GM13976 (cell line): ENCODE results near the gene UBE2V1.

Source experiments
- DNase-seq: peaks from one replicate; pipeline ENCODE4 v3.0.0; 2012; ENCODE audit warnings: low spot score
- in situ Hi-C: fragments of 300-500 bp; cut with MboI; formaldehyde crosslinking; loops from one replicate; pipeline ENCODE4 v1.12.0; 2022; ENCODE audit warnings: low sequenced_read_pairs, mixed read lengths, inconsistent platforms; ENCODE audit not compliant: unreplicated experiment
- TF ChIP-seq, protein P1 (sequence below): IDR thresholded peaks from 2 replicates; pipeline ENCODE4 v1.5.1; 2012; ENCODE audit warnings: borderline replicate concordance, mild to moderate bottlenecking; ENCODE audit not compliant: insufficient read depth; ENCODE audit errors: extremely low read depth, missing control alignments, control extremely low read depth

Gene UBE2V1

DNA sequence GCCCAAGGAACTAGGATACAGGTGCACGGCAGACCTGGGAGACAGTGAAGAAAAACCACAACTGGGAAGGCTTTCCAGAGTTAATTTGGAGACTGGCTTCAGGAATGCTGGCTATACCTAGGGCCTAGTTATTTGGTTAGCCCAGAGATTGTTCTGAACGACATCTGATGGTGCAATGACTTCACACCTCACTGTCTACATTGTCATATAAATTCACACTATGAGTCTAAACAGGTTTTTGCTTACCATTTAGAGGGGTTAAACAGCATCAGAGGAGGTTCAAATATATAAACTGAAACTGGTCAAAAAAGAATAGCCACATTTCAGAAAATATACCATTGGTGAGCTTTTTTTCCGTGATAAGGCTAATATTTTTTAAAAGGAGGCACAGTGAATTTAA, 16.7 kb downstream of the UBE2V1 start:
- no peak for DNase-seq
- TF ChIP-seq, protein P1, sequence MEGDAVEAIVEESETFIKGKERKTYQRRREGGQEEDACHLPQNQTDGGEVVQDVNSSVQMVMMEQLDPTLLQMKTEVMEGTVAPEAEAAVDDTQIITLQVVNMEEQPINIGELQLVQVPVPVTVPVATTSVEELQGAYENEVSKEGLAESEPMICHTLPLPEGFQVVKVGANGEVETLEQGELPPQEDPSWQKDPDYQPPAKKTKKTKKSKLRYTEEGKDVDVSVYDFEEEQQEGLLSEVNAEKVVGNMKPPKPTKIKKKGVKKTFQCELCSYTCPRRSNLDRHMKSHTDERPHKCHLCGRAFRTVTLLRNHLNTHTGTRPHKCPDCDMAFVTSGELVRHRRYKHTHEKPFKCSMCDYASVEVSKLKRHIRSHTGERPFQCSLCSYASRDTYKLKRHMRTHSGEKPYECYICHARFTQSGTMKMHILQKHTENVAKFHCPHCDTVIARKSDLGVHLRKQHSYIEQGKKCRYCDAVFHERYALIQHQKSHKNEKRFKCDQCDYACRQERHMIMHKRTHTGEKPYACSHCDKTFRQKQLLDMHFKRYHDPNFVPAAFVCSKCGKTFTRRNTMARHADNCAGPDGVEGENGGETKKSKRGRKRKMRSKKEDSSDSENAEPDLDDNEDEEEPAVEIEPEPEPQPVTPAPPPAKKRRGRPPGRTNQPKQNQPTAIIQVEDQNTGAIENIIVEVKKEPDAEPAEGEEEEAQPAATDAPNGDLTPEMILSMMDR: no peak
- in situ Hi-C loops: no loop called here

DNA sequence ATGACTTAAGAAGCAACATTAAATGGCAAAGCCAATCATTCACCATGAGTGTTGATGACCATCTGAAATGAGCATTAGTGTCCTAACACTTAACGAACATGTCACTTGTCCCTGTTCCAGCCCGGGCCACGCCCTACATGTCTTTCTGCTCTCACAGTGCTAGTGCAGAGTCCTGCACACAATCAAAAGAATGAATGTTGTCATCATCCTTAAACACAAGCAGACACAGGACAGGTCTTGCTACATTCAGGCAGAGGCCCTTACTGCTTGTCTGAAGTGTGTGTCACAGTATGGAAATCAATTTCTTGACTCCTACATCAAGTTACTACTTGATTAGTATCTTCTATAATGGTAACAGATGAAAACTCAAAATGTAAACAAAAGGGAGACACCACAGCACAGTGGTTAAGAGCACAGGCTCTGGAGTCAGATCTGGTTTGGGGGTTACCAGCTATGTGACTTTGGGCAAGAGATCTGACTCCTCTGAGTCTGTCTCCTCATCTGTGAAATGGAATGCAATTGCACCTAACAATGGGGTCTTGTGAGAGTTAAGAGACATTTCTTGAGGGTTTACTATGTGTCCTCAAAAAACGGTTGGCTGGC, 17.4 kb downstream of the UBE2V1 start:
- DNase-seq: no peak
- in situ Hi-C loops: no loop called here
- TF ChIP-seq, protein P1: no peak

DNA sequence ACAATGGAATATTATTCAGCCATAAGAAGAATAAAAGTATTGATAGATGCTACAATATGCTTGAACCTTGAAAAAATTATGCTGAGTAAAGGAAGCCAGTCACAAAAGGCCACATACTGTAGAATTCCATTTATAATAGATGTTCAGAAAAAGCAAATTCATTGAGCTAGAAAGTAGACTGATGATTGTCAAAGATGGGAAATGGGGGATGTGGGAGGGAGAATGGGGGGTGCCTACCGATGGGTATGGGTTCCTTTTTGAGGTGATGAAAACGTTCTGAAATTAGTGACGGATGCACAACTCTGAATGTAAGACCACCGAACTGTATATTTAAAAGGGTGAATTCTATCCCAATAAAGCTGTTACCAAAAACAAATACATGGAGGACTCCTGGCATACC, 18.4 kb downstream of the UBE2V1 start:
- no peak for DNase-seq
- in situ Hi-C loops: no loop called here
- TF ChIP-seq, protein P1: no peak

DNA sequence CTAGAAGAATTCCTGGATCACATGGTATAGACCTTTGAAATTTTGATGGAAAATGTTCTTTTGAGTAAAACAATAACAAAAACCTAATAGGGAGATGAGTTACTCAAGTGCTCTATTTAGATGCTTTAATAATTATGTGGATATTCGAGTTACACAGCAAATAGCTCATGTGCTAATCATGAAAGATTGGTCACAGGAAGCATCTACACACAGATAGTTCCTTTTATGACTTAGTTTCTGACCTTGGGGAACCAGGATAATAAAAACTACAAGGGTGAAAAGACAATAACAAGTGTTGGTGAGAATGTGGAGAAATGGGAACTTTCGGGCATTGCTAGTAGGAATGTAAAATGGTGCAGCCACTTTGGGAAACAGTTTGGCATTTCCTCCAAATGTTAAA, 19.7 kb downstream of the UBE2V1 start:
- DNase-seq: no peak
- in situ Hi-C loops: no loop called here
- TF ChIP-seq, protein P1: no peak

DNA sequence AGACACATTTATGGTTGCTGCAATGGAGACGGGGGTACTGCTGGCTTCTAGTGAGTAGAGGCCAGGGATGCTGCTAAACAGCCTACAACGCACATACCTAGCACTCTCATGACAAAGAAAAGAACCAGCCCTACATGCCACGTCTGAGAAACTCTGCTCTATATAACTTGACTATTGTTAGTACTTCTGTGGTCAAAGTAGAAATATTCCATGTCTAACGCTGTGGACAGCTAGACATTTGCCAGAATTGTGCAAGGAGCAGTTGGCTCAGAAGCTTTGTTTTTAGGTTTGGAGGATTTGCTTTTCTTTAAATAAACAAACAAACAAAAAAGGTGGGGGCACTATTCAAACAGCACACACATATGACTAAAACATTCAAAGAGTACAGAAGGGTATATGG, 20.5 kb downstream of the UBE2V1 start:
- in situ Hi-C loops: no loop called here
- no peak for DNase-seq
- TF ChIP-seq, protein P1: no peak

DNA sequence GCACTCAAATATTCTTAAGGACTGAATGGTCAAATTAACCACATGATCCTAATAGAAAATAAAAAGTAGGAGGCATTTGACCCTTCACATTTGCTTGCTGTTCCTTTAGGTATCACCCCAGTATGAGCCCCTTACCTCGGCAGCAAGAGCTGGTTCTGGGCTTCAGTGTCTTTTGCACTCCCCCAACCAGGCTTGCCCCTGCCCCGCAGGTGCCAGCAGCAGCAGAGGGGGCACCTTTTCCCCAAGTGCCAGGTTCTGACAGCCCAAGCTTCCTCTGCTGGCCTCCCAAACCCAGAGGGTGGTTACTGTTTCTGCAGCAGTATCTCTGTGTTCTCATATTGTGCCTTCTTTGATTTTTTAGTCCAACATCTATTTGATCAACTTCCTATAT, 23.2 kb downstream of the UBE2V1 start:
- DNase-seq: no peak
- in situ Hi-C loops: no loop called here
- TF ChIP-seq, protein P1: no peak

DNA sequence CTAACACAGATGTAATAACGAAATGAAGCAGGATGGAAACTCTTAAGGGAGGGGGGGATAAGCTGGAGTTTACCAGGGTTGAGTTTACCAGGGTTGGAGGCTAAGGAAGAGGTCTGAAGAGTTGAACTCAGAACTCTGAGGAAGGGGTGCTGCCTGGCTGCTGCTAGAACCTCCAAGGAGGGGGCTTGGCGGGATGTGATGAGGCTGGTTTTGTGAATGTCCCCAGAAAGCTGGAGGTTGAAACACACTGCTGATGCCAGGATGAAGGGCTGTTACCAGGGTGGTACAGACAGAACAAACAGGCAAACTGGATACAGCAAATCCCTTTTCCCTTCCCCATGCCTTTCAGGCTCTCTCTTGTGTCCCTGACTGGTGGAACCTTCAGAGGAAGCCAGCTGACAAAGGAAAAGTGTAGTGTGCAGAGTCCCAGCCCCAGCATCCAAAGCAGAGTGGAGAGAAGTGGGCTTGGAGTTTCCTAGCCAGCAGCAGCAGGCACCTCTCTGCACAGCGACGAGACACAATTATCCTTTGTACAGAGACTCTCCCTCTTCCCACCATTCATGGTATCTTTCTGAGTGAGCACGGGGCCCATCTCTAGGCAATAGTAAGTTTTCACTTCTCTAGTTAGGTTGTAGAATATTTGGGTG, 23.7 kb downstream of the UBE2V1 start:
- in situ Hi-C loops: no loop called here
- TF ChIP-seq, protein P1: no peak
- no peak for DNase-seq
